Gastroesophageal sphincter (tissue), 3 donors: ENCODE measurements around the gene PIK3CD.

Experiments
- EP300 ChIP-seq: sonication (generic); formaldehyde crosslinking; IDR thresholded peaks from one replicate; pipeline ENCODE4 v1.6.1; 2017; ENCODE audit warnings: antibody characterized with exemption, mild to moderate bottlenecking
- POLR2A ChIP-seq, 2 donors: fragments of 450-650 bp; IDR thresholded peaks; one replicate each; pipeline ENCODE4 v1.6.1; 2017; ENCODE audit warnings: antibody characterized with exemption in 2 of 2, mild to moderate bottlenecking in 2 of 2, moderate library complexity in 1 of 2
- POLR2AphosphoS5 ChIP-seq: sonication (generic); formaldehyde crosslinking; IDR thresholded peaks from one replicate; pipeline ENCODE4 v1.6.1; 2017; ENCODE audit warnings: antibody characterized with exemption
- TF ChIP-seq, protein P1 (sequence below), 4 experiments: fragments of 200-600 bp in 2 of 4; fragments of 450-650 bp in 2 of 4; sonication (generic) in 1 of 4; IDR thresholded peaks; one replicate each; pipeline ENCODE4 v1.5.1; 2017 to 2019; ENCODE audit warnings: antibody characterized with exemption in 4 of 4, mild to moderate bottlenecking in 2 of 4, moderate library complexity in 2 of 4

DNA sequence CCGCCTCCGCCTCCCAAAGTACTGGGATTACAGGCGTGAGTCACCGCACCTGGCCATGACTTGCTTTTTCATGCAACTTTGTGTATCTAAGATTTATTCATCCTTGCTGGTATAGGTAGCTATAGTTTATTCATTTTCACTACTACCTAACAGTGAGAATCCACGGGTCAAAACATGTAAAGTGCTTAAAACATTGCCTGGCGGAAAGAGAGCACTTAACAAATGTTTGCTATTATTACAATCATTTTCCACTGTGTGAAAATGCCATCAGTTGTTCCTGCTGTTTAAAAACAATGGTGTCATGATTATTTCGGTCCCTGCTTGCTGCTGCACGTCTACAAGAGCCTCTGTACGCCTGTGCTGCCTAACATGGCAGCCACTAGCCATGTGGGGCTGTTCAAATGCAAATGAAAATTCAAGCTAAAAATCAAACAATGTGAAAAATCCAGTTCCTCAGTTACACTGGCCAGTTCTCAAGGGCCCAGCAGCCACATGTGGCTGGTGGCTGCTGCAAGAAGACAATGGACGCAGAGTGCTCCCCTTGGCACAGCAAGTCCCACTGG is 107.1 kb downstream of the PIK3CD start:
- TF ChIP-seq EP300 (no peak), POLR2A (IDR thresholded peaks at IDR 0.05) (no peak), POLR2AphosphoS5 (no peak)
- TF ChIP-seq, protein P1, sequence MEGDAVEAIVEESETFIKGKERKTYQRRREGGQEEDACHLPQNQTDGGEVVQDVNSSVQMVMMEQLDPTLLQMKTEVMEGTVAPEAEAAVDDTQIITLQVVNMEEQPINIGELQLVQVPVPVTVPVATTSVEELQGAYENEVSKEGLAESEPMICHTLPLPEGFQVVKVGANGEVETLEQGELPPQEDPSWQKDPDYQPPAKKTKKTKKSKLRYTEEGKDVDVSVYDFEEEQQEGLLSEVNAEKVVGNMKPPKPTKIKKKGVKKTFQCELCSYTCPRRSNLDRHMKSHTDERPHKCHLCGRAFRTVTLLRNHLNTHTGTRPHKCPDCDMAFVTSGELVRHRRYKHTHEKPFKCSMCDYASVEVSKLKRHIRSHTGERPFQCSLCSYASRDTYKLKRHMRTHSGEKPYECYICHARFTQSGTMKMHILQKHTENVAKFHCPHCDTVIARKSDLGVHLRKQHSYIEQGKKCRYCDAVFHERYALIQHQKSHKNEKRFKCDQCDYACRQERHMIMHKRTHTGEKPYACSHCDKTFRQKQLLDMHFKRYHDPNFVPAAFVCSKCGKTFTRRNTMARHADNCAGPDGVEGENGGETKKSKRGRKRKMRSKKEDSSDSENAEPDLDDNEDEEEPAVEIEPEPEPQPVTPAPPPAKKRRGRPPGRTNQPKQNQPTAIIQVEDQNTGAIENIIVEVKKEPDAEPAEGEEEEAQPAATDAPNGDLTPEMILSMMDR (IDR thresholded peaks at IDR 0.05): no peak
